NT2/D1 (cell line): Measurements from ENCODE around the gene SCUBE2.

ENCODE experiments used
- DNase-seq: peaks from one replicate; pipeline ENCODE4 v3.0.0-alpha.2; 2011; ENCODE audit warnings: low read depth, low spot score
- H3K27me3 ChIP-seq: 2 replicates; pipeline ENCODE4 v1.6.0; 2011; ENCODE audit warnings: mild to moderate bottlenecking; ENCODE audit not compliant: insufficient read length, insufficient read depth
- H3K36me3 ChIP-seq: 2 replicates; pipeline ENCODE4 v1.6.1; 2011; ENCODE audit warnings: mild to moderate bottlenecking, low read length, mixed read lengths; ENCODE audit not compliant: insufficient read depth, insufficient read length
- H3K4me1 ChIP-seq: 2 replicates; pipeline ENCODE4 v1.5.1; 2011; ENCODE audit not compliant: insufficient read depth, insufficient read length
- H3K4me3 ChIP-seq: 2 replicates; pipeline ENCODE4 v1.5.1; 2011; ENCODE audit warnings: low read depth; ENCODE audit not compliant: insufficient read length
- H3K9ac ChIP-seq: 2 replicates; pipeline ENCODE4 v1.6.0; 2011; ENCODE audit warnings: low read depth; ENCODE audit not compliant: insufficient read length
- H3K9me3 ChIP-seq: 2 replicates; pipeline ENCODE4 v1.5.1; 2011; ENCODE audit warnings: mild to moderate bottlenecking, low read length; ENCODE audit not compliant: insufficient read depth
- SUZ12 ChIP-seq: IDR thresholded peaks from 2 replicates; pipeline ENCODE4 v1.6.1; 2011; ENCODE audit not compliant: insufficient read length, insufficient read depth; ENCODE audit errors: extremely low read depth
- YY1 ChIP-seq: IDR thresholded peaks from 2 replicates; pipeline ENCODE4 v1.6.1; 2011; ENCODE audit not compliant: insufficient read length, insufficient read depth
- ZNF274 ChIP-seq: IDR thresholded peaks from 2 replicates; pipeline ENCODE4 v1.6.1; 2011; ENCODE audit warnings: mild to moderate bottlenecking, low read depth, low read length

SCUBE2 gene

GRCh38 chr11:9091044-9091922, at the start of gene SCUBE2:
SCUBE2 (minus strand) TSS chr11:9091599; CDS start chr11:9091528, 71 bp downstream.
- no peaks in the 10 kb centered on the region for H3K36me3 ChIP-seq
- H3K4me1 ChIP-seq = peaks cover 10% of the 10 kb centered on the region
- H3K4me3 ChIP-seq = peak within 1 kb of the TSS; percentile 36
- peak within 1 kb of the TSS; percentile 61 for H3K9ac ChIP-seq
- no peak for TF ChIP-seq ZNF274
- TF ChIP-seq SUZ12 = no peak
- no peak for TF ChIP-seq YY1
- DNase-seq = no peak
- H3K27me3 ChIP-seq = peaks cover 50% of the 10 kb centered on the region
- H3K9me3 ChIP-seq = no peaks in the 10 kb centered on the region

GRCh38 chr11:9141186-9141585, 49.8 kb upstream of the SCUBE2 start:
- H3K36me3 ChIP-seq = peaks cover 76% of the 10 kb centered on the region
- H3K4me1 ChIP-seq = no peaks in the 10 kb centered on the region

DNA sequence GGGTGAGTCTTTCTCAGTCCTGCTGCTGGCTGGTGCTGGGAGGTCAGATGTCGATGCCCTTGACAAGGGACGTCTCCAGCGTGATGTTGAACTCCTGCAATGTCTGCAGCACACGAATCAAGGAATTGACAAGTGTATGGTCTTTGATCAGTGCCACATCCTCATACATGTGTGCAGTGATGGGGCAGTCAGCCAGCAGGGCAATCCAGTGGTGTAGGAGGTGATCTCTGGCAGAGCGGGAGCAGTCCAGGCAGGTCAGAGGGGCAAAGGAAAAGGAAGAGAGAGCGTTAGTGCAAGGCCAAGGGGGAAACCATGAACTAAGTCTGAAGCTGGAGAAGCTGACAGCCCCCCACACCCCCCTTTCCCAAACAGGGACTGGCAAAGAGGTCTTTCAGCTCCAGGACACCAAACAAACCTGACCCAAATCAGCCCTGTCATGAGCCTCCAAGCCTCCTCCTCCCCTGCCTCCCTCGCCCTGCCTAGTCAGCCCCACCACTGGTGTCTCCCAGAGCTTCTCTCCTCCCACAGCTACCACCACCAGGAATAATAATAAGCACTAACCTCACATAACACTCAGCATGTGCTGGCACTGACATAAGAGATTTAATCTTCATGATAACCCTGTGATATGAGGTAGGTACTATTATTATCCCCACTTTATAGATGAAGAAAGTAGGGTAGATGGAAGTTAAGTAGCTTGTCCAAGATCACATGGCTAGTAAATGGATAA, 48.4 kb upstream of the SCUBE2 start:
- no peaks in the 10 kb centered on the region for H3K27me3 ChIP-seq
- H3K9ac ChIP-seq = no peak overlapping the region
- no peak for TF ChIP-seq ZNF274
- no peak for TF ChIP-seq SUZ12
- no peak for TF ChIP-seq YY1
- peaks cover 71% of the 10 kb centered on the region for H3K36me3 ChIP-seq
- no peaks in the 10 kb centered on the region for H3K4me1 ChIP-seq
- no peak for DNase-seq
- H3K9me3 ChIP-seq = no peaks in the 10 kb centered on the region
- no peak overlapping the region for H3K4me3 ChIP-seq

More at GRCh38 chr11:9141186-9141585, 49.8 kb upstream of the SCUBE2 start:
- no peaks in the 10 kb centered on the region for H3K27me3 ChIP-seq
- no peaks in the 10 kb centered on the region for H3K9me3 ChIP-seq
- H3K4me3 ChIP-seq = no peak overlapping the region
- TF ChIP-seq SUZ12 = no peak
- no peak for TF ChIP-seq ZNF274
- TF ChIP-seq YY1 = no peak
- no peak for DNase-seq
- no peak overlapping the region for H3K9ac ChIP-seq

DNA sequence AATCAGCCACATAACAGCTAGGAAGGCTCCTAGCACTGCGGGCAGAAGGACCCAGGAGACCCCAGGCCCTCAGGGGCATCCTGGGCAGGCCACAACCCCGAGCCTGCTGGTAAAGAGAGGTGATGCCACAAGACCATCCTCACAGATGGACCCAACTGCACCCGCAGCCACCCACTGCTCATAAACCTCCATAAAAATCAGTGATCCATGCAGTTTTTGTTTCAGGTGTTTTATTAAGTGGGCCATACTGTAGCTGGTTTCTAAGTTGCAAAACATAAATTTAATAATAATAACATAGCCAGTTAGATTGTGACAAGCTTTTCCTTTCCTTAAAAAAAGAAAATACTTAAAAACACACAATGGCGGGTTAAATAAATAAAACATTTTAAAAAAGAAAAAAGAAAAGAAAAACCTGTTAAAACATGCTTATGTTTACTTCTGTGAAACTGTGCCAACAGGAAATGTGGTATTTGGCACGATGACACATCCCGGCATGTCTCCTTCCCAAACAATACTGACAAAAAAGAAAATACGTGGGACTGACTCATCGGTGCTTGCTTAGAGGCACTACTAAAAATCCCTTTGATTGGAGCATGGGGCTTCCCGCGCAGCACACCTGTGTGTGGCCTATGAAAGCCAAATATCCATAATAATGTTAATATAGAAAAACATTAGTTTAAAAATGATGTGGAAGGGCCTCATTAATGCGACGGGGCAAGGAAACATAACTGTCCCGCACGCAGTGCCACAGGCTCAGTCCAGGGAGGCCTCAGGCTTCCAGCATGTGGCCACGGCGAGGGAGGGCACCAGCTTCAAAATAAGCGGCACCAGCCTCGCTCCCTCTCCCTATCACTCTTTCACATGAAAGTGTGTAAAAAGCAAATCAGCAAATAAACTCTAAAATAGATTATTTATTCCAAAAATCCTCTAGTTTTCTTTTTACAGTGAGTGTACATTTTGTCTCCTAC, 47.5 kb upstream of the SCUBE2 start:
- Histone ChIP-seq H3K9ac (no peak overlapping the region), H3K4me3 (no peak overlapping the region), H3K4me1 (no peaks in the 10 kb centered on the region), H3K36me3 (peaks cover 65% of the 10 kb centered on the region), H3K27me3 (no peaks in the 10 kb centered on the region), H3K9me3 (no peaks in the 10 kb centered on the region)
- TF ChIP-seq ZNF274 (no peak), SUZ12 (no peak), YY1 (no peak)
- no peak for DNase-seq

DNA sequence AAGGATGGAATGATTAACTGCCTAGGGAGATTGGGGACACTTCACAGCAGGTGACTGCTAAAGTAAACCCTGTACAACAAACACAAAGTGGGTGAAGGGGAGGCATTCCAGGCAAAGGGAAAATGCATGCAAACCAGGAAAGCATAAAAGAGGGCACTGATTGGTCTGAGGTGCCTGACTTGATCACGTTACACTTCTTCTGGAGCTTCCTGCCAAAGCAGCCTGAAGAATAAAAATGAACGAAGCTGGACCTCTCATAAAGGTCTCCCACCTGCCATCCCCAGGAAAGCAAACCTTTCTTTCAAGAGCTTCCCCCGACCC, 46.7 kb upstream of the SCUBE2 start:
- no peaks in the 10 kb centered on the region for H3K4me1 ChIP-seq
- H3K36me3 ChIP-seq = peaks cover 65% of the 10 kb centered on the region
- no peaks in the 10 kb centered on the region for H3K9me3 ChIP-seq
- H3K27me3 ChIP-seq = no peaks in the 10 kb centered on the region
- no peak overlapping the region for H3K9ac ChIP-seq
- DNase-seq = no peak
- TF ChIP-seq YY1 (no peak), SUZ12 (no peak), ZNF274 (no peak)
- H3K4me3 ChIP-seq = no peak overlapping the region

GRCh38 chr11:9137293-9138132, 46.1 kb upstream of the SCUBE2 start:
- H3K9ac ChIP-seq = no peak overlapping the region
- no peaks in the 10 kb centered on the region for H3K27me3 ChIP-seq
- H3K9me3 ChIP-seq = no peaks in the 10 kb centered on the region
- H3K36me3 ChIP-seq = peaks cover 64% of the 10 kb centered on the region
- no peak overlapping the region for H3K4me3 ChIP-seq
- DNase-seq = peak; percentile 59
- TF ChIP-seq ZNF274 (no peak), SUZ12 (no peak), YY1 (no peak)
- H3K4me1 ChIP-seq = no peaks in the 10 kb centered on the region
